Measurements from ENCODE around the gene MPZ. TPM values are rescaled to one million over a fixed set of nuclear protein-coding genes. Genes with fewer than 3 reads are reported as not detected.
"Not testable (repeated sequence)": the region's sequence is repeated elsewhere in the genome, so short reads cannot be mapped to it uniquely, and the experiment has no call there.

MPZ gene
- total RNA-seq, 1 donor from 2014 or later = 51.3 TPM

GRCh38 chr1:161258439-161259344 is 51.1 kb downstream of the MPZ start, which contains the start of gene PCP4L1:
Gene PCP4L1, plus strand, starts transcription at chr1:161258745. Its CDS starts 230 bp downstream, at chr1:161258975.
- Mint-ChIP-seq H3K27me3 (ENCODE audit: low read depth) (peaks cover 55% of the 10 kb centered on the region), H3K27ac (ENCODE audit: unreplicated experiment) (no peak within 1 kb of the TSS), H3K36me3 (ENCODE audit: low read depth) (peaks cover 6% of the 10 kb centered on the region), H3K4me1 (peaks cover 17% of the 10 kb centered on the region), H3K9me3 (peaks cover 10% of the 10 kb centered on the region), H3K4me3 (peak within 1 kb of the TSS; percentile 83)
- no peak for TF ChIP-seq CTCF (conservative IDR thresholded peaks at IDR 0.05)
- peak; percentile 66 for DNase-seq (ENCODE audit: low read depth, low spot score)

- H3K9me3 Mint-ChIP-seq; H3K36me3 Mint-ChIP-seq (ENCODE audit: low read depth): not testable (repeated sequence)
Observed at GRCh38 chr1:161257109-161257508, 52.7 kb downstream of the MPZ start.

GRCh38 chr1:161255955-161256520 is 53.7 kb downstream of the MPZ start:
- H3K36me3 Mint-ChIP-seq (ENCODE audit: low read depth); H3K4me3 Mint-ChIP-seq; H3K27ac Mint-ChIP-seq (ENCODE audit: unreplicated experiment); H3K9me3 Mint-ChIP-seq; DNase-seq (ENCODE audit: low read depth, low spot score): not testable (repeated sequence)
- H3K27me3 Mint-ChIP-seq (ENCODE audit: low read depth) = peaks cover 38% of the 10 kb centered on the region
- peaks cover 14% of the 10 kb centered on the region for H3K4me1 Mint-ChIP-seq

More at GRCh38 chr1:161257109-161257508, 52.7 kb downstream of the MPZ start:
- Mint-ChIP-seq H3K4me1 (peaks cover 17% of the 10 kb centered on the region), H3K27me3 (ENCODE audit: low read depth) (peaks cover 48% of the 10 kb centered on the region)
- DNase-seq (ENCODE audit: low read depth, low spot score); H3K27ac Mint-ChIP-seq (ENCODE audit: unreplicated experiment); H3K4me3 Mint-ChIP-seq: not testable (repeated sequence)

GRCh38 chr1:161255302-161255701 is 54.5 kb downstream of the MPZ start:
- Mint-ChIP-seq H3K27me3 (ENCODE audit: low read depth) (peaks cover 30% of the 10 kb centered on the region), H3K4me1 (peaks cover 14% of the 10 kb centered on the region)
- not testable (repeated sequence) for H3K36me3 Mint-ChIP-seq (ENCODE audit: low read depth); H3K9me3 Mint-ChIP-seq; H3K4me3 Mint-ChIP-seq; H3K27ac Mint-ChIP-seq (ENCODE audit: unreplicated experiment); DNase-seq (ENCODE audit: low read depth, low spot score)

Other genes starting within 250 kb of the MPZ start
- gene ARHGAP30, start 240.1 kb downstream of the MPZ start, total RNA-seq = not detected in 2 replicates
- gene NECTIN4, start 220.4 kb downstream of the MPZ start, total RNA-seq = not detected in 2 replicates
- gene KLHDC9, start 211.6 kb downstream of the MPZ start, total RNA-seq = 8.0 and 9.1 TPM in 2 replicates
- gene PFDN2, start 191.9 kb downstream of the MPZ start, total RNA-seq = 90.0 and 99.5 TPM in 2 replicates
- gene NIT1, start 191.9 kb downstream of the MPZ start, total RNA-seq = 48.6 and 53.9 TPM in 2 replicates
- 35.1 and 36.2 TPM in 2 replicates for gene DEDD, start 177.3 kb downstream of the MPZ start, total RNA-seq
- gene UFC1, start 156.0 kb downstream of the MPZ start, total RNA-seq = 77.2 and 80.9 TPM in 2 replicates
- 41.6 and 45.2 TPM in 2 replicates for gene USP21, start 150.5 kb downstream of the MPZ start, total RNA-seq
- gene PPOX, start 143.5 kb downstream of the MPZ start, total RNA-seq = 48.3 and 48.6 TPM in 2 replicates
- gene B4GALT3, start 132.5 kb downstream of the MPZ start, total RNA-seq = 50.6 and 53.2 TPM in 2 replicates
- gene ADAMTS4, start 110.9 kb downstream of the MPZ start, total RNA-seq = 4.6 and 4.8 TPM in 2 replicates
- 106 and 108 TPM in 2 replicates for gene NDUFS2, start 107.6 kb downstream of the MPZ start, total RNA-seq
- 0.93 and 1.6 TPM in 2 replicates for gene FCER1G, start 94.7 kb downstream of the MPZ start, total RNA-seq
- gene APOA2, start 86.3 kb downstream of the MPZ start, total RNA-seq = not detected in 2 replicates
- gene TOMM40L, start 83.9 kb downstream of the MPZ start, total RNA-seq = 17.2 and 17.9 TPM in 2 replicates
- gene NR1I3, start 71.8 kb downstream of the MPZ start, total RNA-seq = not detected in 2 replicates
- gene PCP4L1, start 51.2 kb downstream of the MPZ start, total RNA-seq = 0.16 and 0.20 TPM in 2 replicates
- gene SDHC, start 4.4 kb upstream of the MPZ start, total RNA-seq = 193 and 200 TPM in 2 replicates
- gene CFAP126, start 57.9 kb upstream of the MPZ start, total RNA-seq = not detected in 2 replicates
- not detected in 2 replicates for gene FCGR2A, start 195.5 kb upstream of the MPZ start, total RNA-seq
- not detected in 2 replicates for gene HSPA6, start 214.6 kb upstream of the MPZ start, total RNA-seq
- not detected in 2 replicates for gene FCGR3A, start 239.8 kb upstream of the MPZ start, total RNA-seq

Measured in neural crest cell (in vitro differentiated cells).